Keratinocyte (primary cell): ENCODE data around the gene GBP6. TPM values are rescaled to one million over a fixed set of nuclear protein-coding genes. Genes with fewer than 3 reads are reported as not detected.

Source experiments
- DNase-seq: peaks from one replicate; pipeline ENCODE4 v3.0.0-alpha.2; 2011; ENCODE audit warnings: low read depth, missing footprints, low spot score
- FAIRE-seq: peaks from 2 replicates; lab custom pipeline; 2011; peaks lifted over from hg19 to GRCh38; lab: Jason Lieb, UNC
- H2AFZ ChIP-seq: 2 replicates; pipeline ENCODE4 v1.6.0; 2012; ENCODE audit warnings: low read length, control low read depth, inconsistent platforms; ENCODE audit not compliant: control insufficient read depth
- H3K27ac ChIP-seq: 2 replicates; pipeline ENCODE4 v1.5.1; 2011; ENCODE audit warnings: low read length; ENCODE audit not compliant: control insufficient read depth, insufficient read depth
- H3K27me3 ChIP-seq: 3 replicates; pipeline ENCODE4 v1.6.0; 2011; ENCODE audit warnings: low read length; ENCODE audit not compliant: control insufficient read depth, insufficient read depth; ENCODE audit errors: extremely low read depth
- H3K36me3 ChIP-seq, 2 experiments: 2 replicates in 1 of 2; 3 replicates in 1 of 2; pipeline ENCODE4 v1.5.1; 2011; ENCODE audit warnings: low read length in 2 of 2, mild to moderate bottlenecking in 1 of 2; ENCODE audit not compliant: control insufficient read depth in 2 of 2, insufficient read depth in 2 of 2; ENCODE audit errors: extremely low read depth in 1 of 2
- H3K4me1 ChIP-seq: 3 replicates; pipeline ENCODE4 v1.5.1; 2011; ENCODE audit warnings: low read length; ENCODE audit not compliant: control insufficient read depth, insufficient read depth; ENCODE audit errors: extremely low read depth
- H3K4me2 ChIP-seq: 3 replicates; pipeline ENCODE4 v1.6.0; 2011; ENCODE audit warnings: low read depth, low read length; ENCODE audit not compliant: control insufficient read depth, insufficient read depth; ENCODE audit errors: extremely low read depth
- H3K4me3 ChIP-seq, 3 experiments: fragments of 200-600 bp in 1 of 3; sonication (generic) in 1 of 3; 2 replicates in 2 of 3; 3 replicates in 1 of 3; pipeline ENCODE4 v1.5.1; 2011 to 2016; ENCODE audit warnings: low read length in 3 of 3, mild to moderate bottlenecking in 3 of 3, control low read depth in 2 of 3, inconsistent platforms in 1 of 3, low read depth in 1 of 3, mixed read lengths in 1 of 3, mixed run types in 1 of 3, moderate library complexity in 1 of 3; ENCODE audit not compliant: control insufficient read depth in 2 of 3, insufficient read depth in 2 of 3; ENCODE audit errors: extremely low read depth in 1 of 3
- H3K79me2 ChIP-seq: 2 replicates; pipeline ENCODE4 v1.6.0; 2012; ENCODE audit warnings: low read length; ENCODE audit not compliant: control insufficient read depth, insufficient read depth
- H3K9ac ChIP-seq: 3 replicates; pipeline ENCODE4 v1.6.0; 2011; ENCODE audit warnings: low read length; ENCODE audit not compliant: control insufficient read depth, insufficient read depth; ENCODE audit errors: extremely low read depth
- H3K9me1 ChIP-seq: 3 replicates; pipeline ENCODE4 v1.6.0; 2011; ENCODE audit warnings: low read length; ENCODE audit not compliant: control insufficient read depth, insufficient read depth; ENCODE audit errors: extremely low read depth
- H3K9me3 ChIP-seq: 2 replicates; pipeline ENCODE4 v1.5.1; 2012; ENCODE audit warnings: low read depth, low read length; ENCODE audit not compliant: control insufficient read depth
- H4K20me1 ChIP-seq: 3 replicates; pipeline ENCODE4 v1.6.0; 2011; ENCODE audit warnings: low read length; ENCODE audit not compliant: control insufficient read depth, insufficient read depth; ENCODE audit errors: extremely low read depth
- EZH2 ChIP-seq: IDR thresholded peaks from one replicate; pipeline ENCODE4 v1.6.1; 2012; ENCODE audit warnings: inconsistent platforms, mild to moderate bottlenecking, low read length, moderate library complexity
- dilution Hi-C: fragments of 300-500 bp; cut with MboI; formaldehyde crosslinking; loops from one replicate; pipeline ENCODE4 v1.7.0; 2020; ENCODE audit warnings: low sequenced_read_pairs; ENCODE audit not compliant: extremely low pct_ligation_motif_present
- polyA plus RNA-seq, 5 experiments: library from polyadenylated mRNA; depleted of rRNA in 3 of 5; stranded (reverse) in 3 of 5; stranded (forward) in 1 of 5; unstranded in 1 of 5; fragments of >200 nt; gene quantifications; 1 replicate in 1 of 5; 2 replicates in 3 of 5; 3 replicates in 1 of 5; pipeline versions ENCODE4 v1.2.1 to v1.2.3, GENCODE V29; 2011 to 2012; ENCODE audit warnings: missing spikeins in 2 of 5, low read depth in 1 of 5, low replicate concordance in 1 of 5
- TF ChIP-seq, protein P1 (sequence below), 3 experiments: IDR thresholded peaks in 1 of 3; conservative IDR thresholded peaks in 1 of 3; optimal IDR thresholded peaks in 1 of 3; 2 replicates in 2 of 3; 3 replicates in 1 of 3; pipeline versions ENCODE3 to v1.5.1; 2011; ENCODE audit warnings: low read length in 3 of 3, mild to moderate bottlenecking in 3 of 3, moderate library complexity in 2 of 3, control low read depth in 1 of 3, inconsistent platforms in 1 of 3; ENCODE audit not compliant: insufficient read depth in 2 of 3; ENCODE audit errors: extremely low read depth in 1 of 3

Gene GBP6
- polyA plus RNA-seq, 1 donor (not counting 4 experiments of a cell fraction or from before 2014, with no cell fraction given) = 9.4 TPM

DNA sequence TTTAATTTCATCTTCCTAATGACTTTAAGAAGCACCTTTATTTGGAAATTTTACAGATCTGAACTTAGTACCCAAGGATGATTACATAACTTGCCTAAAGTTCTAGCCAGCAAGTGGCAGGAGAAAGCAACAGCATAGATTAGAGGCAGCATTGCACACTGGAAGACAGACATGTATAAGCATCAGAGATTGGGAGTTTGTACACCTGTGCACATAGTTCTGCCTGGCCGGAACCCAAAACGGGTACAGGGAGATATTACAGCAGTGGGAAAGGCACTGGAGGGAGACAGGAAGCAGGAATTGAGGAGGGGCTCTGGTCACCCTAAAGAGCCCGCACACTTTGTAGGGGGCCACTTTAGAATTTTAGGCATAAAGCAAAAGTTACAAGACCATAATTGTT, 19.3 kb downstream of the GBP6 start:
- no peak for TF ChIP-seq EZH2
- TF ChIP-seq, protein P1, sequence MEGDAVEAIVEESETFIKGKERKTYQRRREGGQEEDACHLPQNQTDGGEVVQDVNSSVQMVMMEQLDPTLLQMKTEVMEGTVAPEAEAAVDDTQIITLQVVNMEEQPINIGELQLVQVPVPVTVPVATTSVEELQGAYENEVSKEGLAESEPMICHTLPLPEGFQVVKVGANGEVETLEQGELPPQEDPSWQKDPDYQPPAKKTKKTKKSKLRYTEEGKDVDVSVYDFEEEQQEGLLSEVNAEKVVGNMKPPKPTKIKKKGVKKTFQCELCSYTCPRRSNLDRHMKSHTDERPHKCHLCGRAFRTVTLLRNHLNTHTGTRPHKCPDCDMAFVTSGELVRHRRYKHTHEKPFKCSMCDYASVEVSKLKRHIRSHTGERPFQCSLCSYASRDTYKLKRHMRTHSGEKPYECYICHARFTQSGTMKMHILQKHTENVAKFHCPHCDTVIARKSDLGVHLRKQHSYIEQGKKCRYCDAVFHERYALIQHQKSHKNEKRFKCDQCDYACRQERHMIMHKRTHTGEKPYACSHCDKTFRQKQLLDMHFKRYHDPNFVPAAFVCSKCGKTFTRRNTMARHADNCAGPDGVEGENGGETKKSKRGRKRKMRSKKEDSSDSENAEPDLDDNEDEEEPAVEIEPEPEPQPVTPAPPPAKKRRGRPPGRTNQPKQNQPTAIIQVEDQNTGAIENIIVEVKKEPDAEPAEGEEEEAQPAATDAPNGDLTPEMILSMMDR (optimal IDR thresholded peaks at IDR 0.05 in 1 of 3, IDR thresholded peaks at IDR 0.05 in 1 of 3, conservative IDR thresholded peaks at IDR 0.05 in 1 of 3; ENCODE audit: extremely low read depth in 1 of 3, insufficient read depth in 2 of 3, low read length in 3 of 3) = no peak
- no peaks in the 10 kb centered on the region for H3K36me3 ChIP-seq
- no peaks in the 10 kb centered on the region for H4K20me1 ChIP-seq
- no peak overlapping the region for H3K4me3 ChIP-seq
- H3K4me1 ChIP-seq = no peaks in the 10 kb centered on the region
- H3K9me1 ChIP-seq = no peaks in the 10 kb centered on the region
- H3K27me3 ChIP-seq = no peaks in the 10 kb centered on the region
- H3K9me3 ChIP-seq = no peaks in the 10 kb centered on the region
- DNase-seq = no peak
- FAIRE-seq = no peak
- H3K79me2 ChIP-seq = no peaks in the 10 kb centered on the region
- no peak overlapping the region for H3K9ac ChIP-seq
- no peak overlapping the region for H2AFZ ChIP-seq
- no peak overlapping the region for H3K4me2 ChIP-seq
- dilution Hi-C loops = no loop called here
- H3K27ac ChIP-seq = no peak overlapping the region

DNA sequence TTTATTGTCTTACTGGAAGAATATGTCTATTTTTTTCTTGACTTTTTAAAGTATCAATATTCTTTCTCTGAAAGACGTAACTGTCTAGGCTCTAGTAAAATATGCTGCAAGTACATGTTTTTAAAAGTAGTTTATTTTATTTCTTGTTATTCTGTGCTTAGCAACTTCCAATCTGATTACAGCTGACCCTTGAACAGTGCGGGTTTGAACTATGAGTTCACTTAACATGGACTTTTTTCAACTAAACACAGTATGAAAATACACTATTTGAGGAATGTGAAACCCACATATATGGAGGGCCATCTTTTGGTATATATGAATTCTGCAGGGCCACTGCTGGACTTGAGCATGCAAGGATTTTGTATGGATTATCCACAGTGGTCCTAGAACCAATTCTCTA, 26.8 kb downstream of the GBP6 start:
- FAIRE-seq = no peak
- H3K36me3 ChIP-seq = no peaks in the 10 kb centered on the region
- dilution Hi-C loops = no loop called here

More for the DNA sequence above, 26.8 kb downstream of the GBP6 start:
- no peaks in the 10 kb centered on the region for H3K9me1 ChIP-seq
- H2AFZ ChIP-seq = no peak overlapping the region
- no peak overlapping the region for H3K4me2 ChIP-seq
- H3K9me3 ChIP-seq = no peaks in the 10 kb centered on the region
- H3K4me3 ChIP-seq = no peak overlapping the region
- DNase-seq = no peak
- no peak overlapping the region for H3K9ac ChIP-seq
- TF ChIP-seq, protein P1 (optimal IDR thresholded peaks at IDR 0.05 in 1 of 3, IDR thresholded peaks at IDR 0.05 in 1 of 3, conservative IDR thresholded peaks at IDR 0.05 in 1 of 3; ENCODE audit: extremely low read depth in 1 of 3, insufficient read depth in 2 of 3, low read length in 3 of 3) = no peak
- TF ChIP-seq EZH2 = no peak
- H3K79me2 ChIP-seq = no peaks in the 10 kb centered on the region
- H3K27me3 ChIP-seq = no peaks in the 10 kb centered on the region
- no peaks in the 10 kb centered on the region for H4K20me1 ChIP-seq
- H3K27ac ChIP-seq = no peak overlapping the region
- H3K4me1 ChIP-seq = no peaks in the 10 kb centered on the region
